Measurements from ENCODE around the gene ADCY3.

GRCh38 chr2:24834733-24835395, 85.2 kb downstream of the ADCY3 start:
- no peak for TF ChIP-seq EZH2phosphoT487 (IDR thresholded peaks at IDR 0.05; ENCODE audit: insufficient read depth, low read depth)
- TF ChIP-seq EZH2 (IDR thresholded peaks at IDR 0.05; ENCODE audit: insufficient read depth, poor library complexity, severe bottlenecking), result no peak

All from GM23248 (cell line).